GM18868 (cell line): ENCODE measurements around the gene GSDMA.

Experiments used
- ATAC-seq: cut with Tn5 transposase; IDR thresholded peaks from one replicate; pipeline ENCODE4 v1.9.1; 2021; ENCODE audit warnings: mild to moderate bottlenecking, moderate library complexity; ENCODE audit not compliant: unreplicated experiment

GSDMA gene

DNA sequence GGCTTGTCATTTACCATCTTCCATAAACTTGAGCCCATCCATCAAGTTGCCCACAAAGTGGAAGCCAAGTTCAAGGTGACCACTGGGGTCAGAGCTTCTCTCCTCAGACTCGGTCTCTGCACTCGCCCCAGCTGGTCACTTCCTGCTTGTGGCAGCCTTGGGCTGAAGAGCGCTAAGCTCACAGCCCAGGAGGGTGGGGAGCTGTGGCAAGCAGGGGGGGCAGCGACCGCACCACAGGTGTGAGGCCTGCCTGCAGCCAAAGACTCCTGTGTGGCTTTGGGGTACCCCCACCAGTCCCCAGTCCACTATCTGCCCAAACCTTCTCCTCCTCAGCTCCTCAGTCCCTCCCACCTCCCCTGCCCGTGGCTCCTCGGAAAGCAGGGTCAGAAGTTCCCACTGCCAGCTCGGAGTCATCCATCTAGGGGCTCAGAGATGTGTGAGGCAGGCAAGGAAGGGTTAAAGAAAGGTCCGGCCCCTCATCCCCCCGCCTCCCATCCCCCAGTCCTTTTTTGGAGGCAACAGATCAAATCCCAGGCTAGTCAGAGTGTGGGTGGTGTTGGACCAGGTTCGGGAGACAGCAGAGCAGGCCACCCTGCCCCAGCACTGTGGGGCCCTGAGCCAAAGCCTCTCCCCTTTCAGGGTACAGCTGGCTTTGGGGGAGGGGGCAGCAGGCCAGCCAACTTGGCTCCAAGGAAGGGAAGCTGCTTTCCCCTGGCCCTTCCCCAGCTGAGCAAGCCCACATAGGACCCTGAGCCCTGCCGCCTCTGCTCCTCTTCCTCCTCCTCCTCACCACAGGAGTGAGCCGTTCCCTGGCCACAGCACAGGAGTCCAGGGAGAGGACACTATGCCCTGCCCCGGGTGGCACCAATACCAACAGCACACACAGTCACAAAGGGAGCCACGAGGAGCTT is 55.7 kb downstream of the GSDMA start:
- ATAC-seq: no peak

DNA sequence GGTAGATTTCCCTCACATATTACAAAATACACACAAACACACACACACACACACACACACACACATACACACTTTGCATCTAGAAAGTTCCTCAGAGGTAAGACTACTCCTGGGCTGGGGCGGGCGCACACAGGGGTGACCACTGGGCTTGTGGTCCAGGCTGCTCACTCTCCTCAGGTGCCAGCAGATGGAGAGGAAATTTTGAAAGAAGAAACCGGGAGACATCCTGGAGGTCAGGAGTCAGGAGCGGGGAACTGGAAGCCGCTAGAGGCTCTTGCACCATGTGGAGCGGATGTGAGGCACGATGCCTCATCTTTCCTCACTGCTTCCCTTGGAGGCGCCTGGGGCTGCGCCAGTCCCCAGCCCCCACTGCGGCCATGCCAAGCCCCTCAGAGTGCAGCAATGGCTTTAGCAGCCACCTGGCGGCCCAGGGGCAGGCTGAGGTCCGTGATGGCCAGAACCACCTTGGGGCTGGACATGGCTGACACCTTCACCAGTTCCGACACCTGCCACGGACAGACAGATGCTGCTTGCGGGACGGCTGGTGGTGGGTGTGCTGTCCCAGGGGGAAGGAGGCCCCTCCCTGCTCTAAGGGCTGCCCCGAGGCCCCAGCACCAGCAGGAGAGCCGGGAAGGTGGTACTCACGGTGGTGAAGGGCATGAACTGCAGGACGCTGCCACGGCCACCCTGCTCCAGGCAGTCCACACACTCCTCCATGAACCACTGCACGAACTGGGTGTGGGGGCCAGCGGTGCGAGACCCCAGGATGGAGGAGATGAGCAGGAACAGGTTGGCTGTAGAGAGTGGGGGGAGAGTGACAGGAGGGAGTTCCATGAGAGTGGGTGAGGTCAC is 56.6 kb downstream of the GSDMA start:
- ATAC-seq: no peak

DNA sequence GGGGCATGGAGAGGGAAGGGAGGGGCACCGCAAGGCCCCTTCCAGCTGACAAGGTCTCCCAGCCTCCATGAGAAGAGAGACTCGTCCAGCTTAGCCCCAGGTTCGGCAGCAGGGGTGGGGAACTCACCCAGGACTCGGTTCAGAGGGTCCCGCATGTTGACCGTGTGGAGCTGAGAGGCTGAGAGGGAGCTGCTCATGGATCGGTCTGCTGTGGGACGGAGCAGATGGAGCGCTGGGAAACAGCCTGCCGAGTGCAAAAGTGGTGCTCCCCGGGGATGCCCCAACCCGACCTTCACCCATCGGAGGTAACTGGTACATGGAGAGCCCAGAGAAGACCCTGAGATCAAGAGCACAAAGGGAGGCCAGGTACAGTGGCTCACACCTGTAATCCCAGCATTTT is 57.3 kb downstream of the GSDMA start:
- no peak for ATAC-seq

DNA sequence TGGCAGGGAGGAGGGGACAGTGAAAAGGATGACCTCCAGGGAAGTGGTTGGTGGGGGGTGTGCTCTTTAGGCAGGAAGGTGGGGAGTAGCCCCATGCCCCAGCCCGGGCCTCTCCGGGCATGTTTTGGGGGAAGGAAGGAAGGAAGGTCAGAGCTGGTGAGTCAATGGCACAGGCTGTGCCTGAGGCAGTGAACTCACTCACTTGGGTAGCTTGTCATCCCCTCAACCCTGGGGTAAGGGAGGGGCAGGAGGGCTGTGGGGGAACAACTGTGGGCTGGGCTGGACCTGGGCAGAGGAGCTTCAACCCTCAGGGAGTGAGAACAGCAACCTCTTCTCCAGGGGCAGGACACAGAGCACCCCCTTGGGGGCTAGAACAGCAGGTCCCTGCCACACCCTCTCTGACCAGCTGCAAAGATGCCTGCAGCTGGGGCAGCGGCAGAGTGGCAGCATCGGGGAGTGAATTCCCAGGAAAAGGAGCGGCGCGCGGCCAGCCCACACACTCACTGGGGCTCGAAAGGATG is 58.7 kb downstream of the GSDMA start:
- no peak for ATAC-seq

DNA sequence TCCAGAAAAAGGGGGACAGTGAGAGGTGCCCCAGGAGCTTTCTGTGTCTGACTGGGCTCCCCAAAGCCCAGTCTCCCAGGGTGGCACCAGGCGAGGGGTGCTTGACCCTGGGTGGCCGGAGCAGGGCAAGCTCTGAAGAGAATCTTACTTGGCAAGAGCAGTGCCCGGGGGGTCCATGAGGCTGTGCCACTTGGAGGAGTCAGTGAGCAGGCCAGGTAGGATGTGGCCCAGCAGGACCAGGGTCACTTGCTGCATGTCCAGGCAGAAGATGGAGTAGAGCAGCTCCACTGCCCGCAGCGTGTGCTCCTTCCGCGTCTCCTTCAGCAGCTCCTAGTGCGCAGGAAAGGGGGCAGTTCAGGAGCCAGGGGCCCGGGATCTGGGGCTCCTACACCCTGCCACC is 59.7 kb downstream of the GSDMA start:
- ATAC-seq: no peak

DNA sequence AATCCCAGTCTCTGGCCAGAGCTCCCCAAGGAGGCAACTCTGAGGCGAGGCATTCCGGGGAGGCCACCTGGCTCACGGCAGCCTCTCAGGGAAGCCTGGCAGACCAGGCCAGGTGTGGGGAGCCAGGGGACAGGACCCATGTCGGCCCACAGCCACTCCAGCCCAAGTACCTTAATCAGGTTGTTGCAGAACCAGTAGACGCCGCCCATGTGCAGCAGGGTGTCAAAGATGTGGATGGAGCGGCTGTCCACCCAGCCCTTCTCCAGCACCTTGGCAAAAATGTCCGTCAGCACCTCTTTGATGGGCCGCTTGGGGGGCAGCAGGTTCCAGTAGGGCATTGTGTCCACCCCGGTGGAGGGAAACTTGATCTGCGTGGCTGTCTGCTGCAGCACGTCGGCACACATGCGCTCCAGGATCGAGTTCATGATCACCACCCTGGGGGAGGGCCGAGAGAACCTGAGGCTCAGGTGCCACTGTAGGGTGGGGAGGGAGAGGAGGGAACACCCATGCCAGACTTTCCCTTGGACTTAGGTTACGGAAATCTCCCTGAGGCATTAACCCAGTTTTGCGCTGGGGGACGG is 60.2 kb downstream of the GSDMA start:
- no peak for ATAC-seq

DNA sequence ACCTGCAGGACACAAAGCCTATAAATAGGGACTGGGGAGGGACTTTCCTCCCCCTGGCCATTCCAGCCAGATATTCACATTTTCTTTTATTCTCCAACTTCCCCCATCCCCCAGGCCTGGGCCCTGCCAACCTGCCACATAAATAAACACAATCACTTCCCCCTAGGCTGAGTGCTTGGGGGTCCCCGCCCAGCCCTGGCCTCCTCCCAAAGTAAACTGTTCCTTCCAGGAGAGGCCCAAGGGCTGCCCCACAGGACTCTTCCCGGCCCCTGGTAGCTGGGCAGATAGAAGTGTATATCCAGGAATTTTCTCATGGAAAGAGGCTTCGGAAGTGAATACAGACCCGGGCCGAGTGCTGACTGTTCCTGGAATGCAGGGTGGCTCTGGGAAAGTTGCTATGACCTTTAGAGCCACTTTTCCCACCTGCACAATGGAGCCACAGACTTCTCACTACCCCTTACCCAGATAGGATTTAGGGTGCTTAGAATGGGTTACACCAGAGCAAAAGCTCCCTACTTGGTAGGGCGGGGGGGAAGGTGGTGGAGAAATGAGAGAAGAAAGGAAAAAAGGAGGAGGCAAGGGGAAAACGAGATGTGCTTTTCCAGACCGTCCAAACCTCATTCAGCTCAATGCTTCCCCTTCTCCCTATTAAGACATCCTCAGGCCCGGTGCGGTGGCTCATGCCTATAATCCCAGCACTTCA is 60.9 kb downstream of the GSDMA start:
- ATAC-seq: no peak

DNA sequence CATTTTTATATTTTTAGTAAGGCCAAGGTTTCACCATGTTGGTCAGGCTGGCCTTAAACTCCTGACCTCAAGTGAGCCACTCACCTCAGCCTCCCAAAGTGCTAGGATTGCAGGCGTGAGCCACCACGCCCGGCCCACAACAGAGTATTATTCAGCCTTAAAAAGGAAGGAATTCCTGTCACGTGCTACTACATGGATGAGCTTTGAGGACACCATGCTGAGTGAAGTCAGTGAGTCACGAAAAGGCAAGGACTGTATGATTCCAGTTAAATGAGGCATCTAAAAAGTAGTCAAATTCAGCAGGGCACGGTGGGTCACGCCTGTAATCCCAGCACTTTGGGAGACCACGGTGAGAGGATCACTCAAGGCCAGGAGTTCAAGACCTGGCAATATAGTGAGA is 62.1 kb downstream of the GSDMA start:
- no peak for ATAC-seq

DNA sequence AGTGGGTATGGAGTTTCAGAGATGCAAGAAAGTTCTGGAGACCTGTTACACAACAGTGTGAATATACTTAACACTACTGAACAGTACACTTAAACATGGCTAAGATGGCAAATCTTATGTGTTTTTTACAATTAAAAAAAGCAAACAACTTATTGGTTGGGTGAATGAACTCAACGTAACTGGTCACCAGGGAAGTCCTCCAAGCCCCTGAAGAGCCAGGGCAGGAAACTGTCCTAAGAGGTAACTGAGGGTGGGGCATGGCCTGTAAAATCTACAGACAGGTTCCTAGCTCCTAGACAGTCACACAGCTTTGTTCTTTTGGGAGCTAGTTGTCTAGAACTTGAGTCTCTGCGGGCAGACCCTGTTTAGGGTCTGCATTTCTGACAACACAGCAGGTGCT is 62.8 kb downstream of the GSDMA start:
- no peak for ATAC-seq

DNA sequence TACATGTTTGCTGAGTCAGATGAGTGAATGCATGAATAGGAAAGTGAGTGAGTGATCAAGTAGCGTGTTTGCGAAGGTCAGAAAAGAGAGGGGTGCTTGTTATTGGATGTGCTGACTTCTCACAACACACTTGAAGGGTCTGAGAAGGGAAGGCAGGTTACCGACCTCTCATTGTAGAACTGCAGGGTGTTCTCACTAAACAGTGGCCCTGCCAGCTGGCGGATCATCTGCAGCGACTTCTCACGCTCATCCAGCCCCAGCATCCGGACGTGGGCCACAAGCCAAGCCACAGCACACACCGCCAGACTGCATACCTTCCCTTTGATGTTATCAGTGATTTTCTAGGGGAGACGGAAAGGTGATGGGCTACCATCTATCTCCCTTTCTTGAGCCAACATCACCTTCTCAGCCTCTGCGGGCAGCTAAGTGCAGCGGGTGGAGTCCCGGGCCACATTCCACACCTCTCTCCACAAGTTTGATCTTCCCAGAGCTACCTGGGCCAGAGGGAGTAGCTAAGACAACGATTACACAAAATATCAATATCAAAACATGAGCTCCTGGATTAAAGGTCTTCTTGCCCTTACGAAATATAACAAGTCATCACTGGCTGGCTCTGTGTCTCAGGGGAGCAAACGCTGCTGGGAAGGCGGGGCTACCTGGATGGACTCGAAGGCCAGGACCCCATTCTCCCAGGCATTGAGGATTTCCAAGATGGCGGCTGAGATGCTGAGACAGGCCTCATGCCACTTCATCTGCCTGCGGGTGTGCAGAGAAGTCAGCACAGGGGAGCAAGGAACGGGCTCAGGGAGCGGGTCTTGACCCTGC is 63.4 kb downstream of the GSDMA start:
- ATAC-seq: no peak

DNA sequence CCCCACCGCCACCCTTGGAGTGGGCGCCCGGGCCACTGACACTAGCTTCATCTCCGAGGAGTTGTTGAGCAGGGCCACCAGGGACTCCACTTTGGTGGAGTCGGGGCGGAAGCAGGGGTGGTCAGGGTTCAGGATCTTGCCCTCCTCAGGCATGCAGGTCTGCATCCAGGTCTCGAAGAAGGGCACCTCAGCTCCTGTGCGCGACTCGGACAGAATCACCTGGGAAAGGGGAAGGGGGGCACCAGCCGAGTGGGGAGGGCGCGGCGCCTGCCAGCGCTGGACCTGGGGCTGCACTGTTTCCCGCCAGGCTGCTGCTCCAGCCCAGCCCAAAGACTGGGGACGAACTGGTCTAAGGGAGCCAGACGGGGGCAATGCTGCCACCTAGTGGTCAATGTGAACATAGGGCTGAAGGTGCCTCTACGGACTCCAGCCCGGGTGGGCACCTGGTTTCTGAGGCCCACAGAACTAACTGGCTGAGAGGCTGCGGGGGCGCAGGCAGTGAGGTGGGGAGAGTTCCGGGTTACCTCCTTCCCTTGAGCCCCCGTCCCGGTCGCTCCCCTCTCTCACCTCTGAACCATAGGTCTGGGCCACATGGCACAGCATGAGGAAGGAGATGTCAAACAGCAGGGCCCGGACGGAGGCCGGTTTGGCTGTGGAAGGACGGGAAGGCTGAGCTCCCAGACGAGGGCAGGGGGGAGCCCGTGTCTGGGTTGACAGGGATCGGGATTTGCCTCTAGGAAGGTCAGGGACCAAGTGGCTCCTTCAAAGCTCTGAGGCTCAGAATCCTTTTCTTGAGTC is 64.2 kb downstream of the GSDMA start:
- ATAC-seq: no peak
